GM12801 (cell line): ENCODE results near the gene ABITRAM.

Experiments used
- CTCF ChIP-seq: IDR thresholded peaks from one replicate; pipeline ENCODE4 v1.5.1; 2011; ENCODE audit warnings: control low read depth; ENCODE audit not compliant: insufficient read length; ENCODE audit errors: extremely low read depth

Gene ABITRAM

GRCh38 chr9:108903420-108904103 lies 30.6 kb upstream of the ABITRAM start:
- no peak for TF ChIP-seq CTCF

- no peak for TF ChIP-seq CTCF
Observed at GRCh38 chr9:108904161-108904560, 30.0 kb upstream of the ABITRAM start.

GRCh38 chr9:108905494-108905893 lies 28.7 kb upstream of the ABITRAM start:
- no peak for TF ChIP-seq CTCF

DNA sequence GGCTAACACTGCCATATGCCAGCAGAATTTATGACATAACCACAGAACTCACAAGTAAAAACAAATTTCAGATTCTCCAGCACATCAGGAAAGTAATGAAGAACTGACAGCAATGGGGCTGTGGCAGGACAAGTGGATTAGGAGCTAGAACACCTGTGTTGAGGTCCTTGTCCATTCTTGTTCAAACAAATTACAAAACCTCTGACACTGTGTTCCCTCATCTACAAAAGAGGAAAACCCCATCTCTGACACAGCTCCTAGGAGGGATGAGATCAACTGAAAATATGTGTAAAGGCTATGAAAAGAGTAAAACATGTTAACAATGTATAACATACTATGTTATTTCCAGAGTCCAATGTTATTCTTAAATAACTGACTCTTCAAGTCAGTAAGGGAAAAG lies 23.8 kb upstream of the ABITRAM start:
- TF ChIP-seq CTCF = no peak

- TF ChIP-seq CTCF = no peak
Observed at GRCh38 chr9:108910914-108911313, 23.3 kb upstream of the ABITRAM start.

DNA sequence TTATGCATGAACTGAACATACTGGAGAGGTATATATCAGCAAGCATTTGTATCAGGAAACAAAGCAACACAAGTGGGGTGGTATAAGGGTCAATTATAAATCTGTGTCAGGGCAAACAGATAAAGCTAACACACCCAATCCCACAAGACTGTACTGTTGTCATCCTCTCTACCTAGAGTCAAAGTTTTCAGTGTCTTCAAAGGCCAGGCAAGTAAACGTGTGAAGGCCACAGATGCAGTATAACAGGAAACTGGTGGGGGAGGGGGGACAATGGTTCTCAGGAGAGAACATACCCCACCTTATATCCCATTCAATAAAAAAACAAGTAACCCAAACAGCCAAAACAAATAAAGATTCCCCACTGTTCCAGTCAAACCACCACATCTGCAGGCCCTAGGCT lies 22.4 kb upstream of the ABITRAM start:
- no peak for TF ChIP-seq CTCF

GRCh38 chr9:108913391-108913790 lies 20.8 kb upstream of the ABITRAM start:
- no peak for TF ChIP-seq CTCF
